ENCODE results near the gene PCDHB3.
"Not testable (repeated sequence)": the region's sequence is repeated elsewhere in the genome, so short reads cannot be mapped to it uniquely, and the experiment has no call there.

Gene PCDHB3

DNA sequence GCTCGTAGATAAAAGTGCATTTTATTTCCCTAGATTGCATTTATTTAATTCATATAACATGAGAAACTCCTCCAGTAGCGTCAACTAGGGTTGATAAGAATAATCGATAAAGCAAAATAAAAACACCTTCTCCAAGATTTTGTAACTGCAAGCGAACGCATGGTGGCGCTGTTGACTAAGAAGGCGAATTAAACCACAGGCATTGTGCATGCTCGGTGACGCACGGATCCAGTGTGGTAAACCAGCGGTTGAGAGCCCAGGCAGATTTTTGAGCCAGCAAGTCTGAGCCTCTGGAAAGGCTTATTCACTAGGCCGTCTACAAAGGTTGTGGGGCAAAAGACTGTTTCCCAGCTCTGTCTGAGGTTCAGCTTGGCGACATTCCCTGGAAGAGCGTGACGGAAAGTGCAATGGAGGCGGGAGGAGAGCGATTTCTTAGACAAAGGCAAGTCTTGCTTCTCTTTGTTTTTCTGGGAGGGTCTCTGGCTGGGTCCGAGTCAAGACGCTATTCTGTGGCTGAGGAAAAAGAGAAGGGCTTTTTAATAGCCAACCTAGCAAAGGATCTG lies at the start of gene PCDHB3:
Gene PCDHB3, plus strand, starts transcription at position 231 of the 563 bp plus-strand sequence. Its CDS starts 177 bp downstream, at position 408.
- no peak within 1 kb of the TSS for H3K9ac ChIP-seq (ENCODE audit: low read length in 2 of 2)
- H3K27me3 ChIP-seq (ENCODE audit: control insufficient read depth in 1 of 2, insufficient read depth in 2 of 2, low read length in 2 of 2): no peaks in the 10 kb centered on the region
- no peak within 1 kb of the TSS for H3K27ac ChIP-seq (ENCODE audit: low read length)

DNA sequence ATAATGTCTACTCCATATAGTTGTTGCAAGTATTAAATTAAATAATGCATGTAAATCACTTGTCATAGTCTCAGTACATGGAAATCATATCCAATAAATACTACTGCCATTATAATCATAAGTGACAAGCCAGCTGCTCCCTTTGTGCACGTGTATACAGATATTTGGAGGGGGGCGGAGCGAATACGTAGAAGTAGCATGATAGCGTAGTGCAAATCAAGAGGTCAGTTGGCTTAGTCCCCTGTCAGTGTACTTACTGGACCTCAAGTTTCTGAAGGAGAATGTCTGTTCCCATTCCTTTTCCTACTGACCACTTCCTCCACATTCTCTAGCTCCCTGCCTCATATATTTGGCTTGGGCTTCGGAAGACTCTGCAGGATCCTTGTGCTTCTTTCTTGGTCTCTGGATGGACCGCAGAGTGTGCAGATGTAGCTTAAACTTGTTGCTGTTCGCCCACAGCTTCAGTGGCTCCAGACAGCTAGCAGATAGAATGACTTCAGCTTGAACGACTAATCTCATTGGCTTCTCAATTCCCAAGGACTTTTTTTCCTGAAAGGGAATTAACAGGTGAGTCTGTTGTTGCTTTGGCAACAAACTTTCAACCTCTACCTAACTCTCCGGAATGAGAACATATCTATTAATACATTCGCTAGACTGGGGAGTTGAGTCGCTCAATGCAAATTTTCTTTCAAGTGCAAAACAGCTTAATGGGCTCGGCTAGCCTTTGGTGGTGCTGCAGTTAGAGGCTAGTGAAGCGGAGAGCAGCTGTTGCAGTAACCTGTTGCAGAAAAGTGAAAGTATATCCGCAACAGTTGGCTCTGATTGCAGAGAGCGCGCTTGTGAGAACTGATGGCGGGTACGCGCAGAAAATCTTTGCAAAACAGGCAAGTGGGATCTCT lies 49.4 kb upstream of the PCDHB3 start, which contains the start of gene PCDHB1:
Gene PCDHB1, plus strand, starts transcription at position 753 of the 899 bp plus-strand sequence. Its CDS starts 97 bp downstream, at position 850.
- peak within 1 kb of the TSS; percentile 84 to 93 for H3K4me3 ChIP-seq (ENCODE audit: low read length in 2 of 2)
- H3K27ac ChIP-seq (ENCODE audit: low read length): no peak within 1 kb of the TSS
- peak within 1 kb of the TSS in 1 of 2 donors; percentile 42 for H3K9ac ChIP-seq (ENCODE audit: low read length in 2 of 2)
- peaks cover 7 to 15% of the 10 kb centered on the region in 2 donors for H3K27me3 ChIP-seq (ENCODE audit: control insufficient read depth in 1 of 2, insufficient read depth in 2 of 2, low read length in 2 of 2)
- peaks cover 5% of the 10 kb centered on the region for H3K4me1 ChIP-seq (ENCODE audit: control insufficient read depth, insufficient read depth, low read length)
- H3K36me3 ChIP-seq (ENCODE audit: control insufficient read depth in 2 of 2, insufficient read depth in 2 of 2, low read length in 2 of 2): no peaks in the 10 kb centered on the region
- H3K9me3 ChIP-seq (ENCODE audit: control insufficient read depth in 2 of 2, low read length in 2 of 2): no peaks in the 10 kb centered on the region

More for the DNA sequence above, at the start of gene PCDHB3:
- peaks cover 8 to 24% of the 10 kb centered on the region in 2 donors for H3K9me3 ChIP-seq (ENCODE audit: control insufficient read depth in 2 of 2, low read length in 2 of 2)
- H3K4me1 ChIP-seq (ENCODE audit: control insufficient read depth, insufficient read depth, low read length): no peaks in the 10 kb centered on the region
- H3K4me3 ChIP-seq (ENCODE audit: low read length in 2 of 2): peak within 1 kb of the TSS; percentile 46 to 55
- H3K36me3 ChIP-seq (ENCODE audit: control insufficient read depth in 2 of 2, insufficient read depth in 2 of 2, low read length in 2 of 2): no peaks in the 10 kb centered on the region

- Histone ChIP-seq H3K4me1 (ENCODE audit: control insufficient read depth, insufficient read depth, low read length) (peaks cover 5% of the 10 kb centered on the region), H3K27ac (ENCODE audit: low read length) (no peak overlapping the region), H3K36me3 (ENCODE audit: control insufficient read depth in 2 of 2, insufficient read depth in 2 of 2, low read length in 2 of 2) (no peaks in the 10 kb centered on the region), H3K9me3 (ENCODE audit: control insufficient read depth in 2 of 2, low read length in 2 of 2) (no peaks in the 10 kb centered on the region), H3K4me3 (ENCODE audit: low read length in 2 of 2) (peak overlapping the region; percentile 84 to 93), H3K27me3 (ENCODE audit: control insufficient read depth in 1 of 2, insufficient read depth in 2 of 2, low read length in 2 of 2) (peaks cover 7 to 15% of the 10 kb centered on the region in 2 donors), H3K9ac (ENCODE audit: low read length in 2 of 2) (peak overlapping the region in 1 of 2 donors; percentile 42)
Observed at GRCh38 chr5:141051521-141051866, 48.8 kb upstream of the PCDHB3 start.

GRCh38 chr5:141077826-141078225 lies 22.4 kb upstream of the PCDHB3 start:
- H3K9ac ChIP-seq (ENCODE audit: low read length in 2 of 2): no peak overlapping the region
- no peaks in the 10 kb centered on the region for H3K36me3 ChIP-seq (ENCODE audit: control insufficient read depth in 2 of 2, insufficient read depth in 2 of 2, low read length in 2 of 2)
- H3K9me3 ChIP-seq (ENCODE audit: control insufficient read depth in 2 of 2, low read length in 2 of 2): peaks cover 0 to 3% of the 10 kb centered on the region in 2 donors
- H3K27me3 ChIP-seq (ENCODE audit: control insufficient read depth in 1 of 2, insufficient read depth in 2 of 2, low read length in 2 of 2): peaks cover 3 to 7% of the 10 kb centered on the region in 2 donors
- H3K4me1 ChIP-seq (ENCODE audit: control insufficient read depth, insufficient read depth, low read length): no peaks in the 10 kb centered on the region
- peak overlapping the region in 1 of 2 donors; percentile 9 for H3K4me3 ChIP-seq (ENCODE audit: low read length in 2 of 2)
- no peak overlapping the region for H3K27ac ChIP-seq (ENCODE audit: low read length)

DNA sequence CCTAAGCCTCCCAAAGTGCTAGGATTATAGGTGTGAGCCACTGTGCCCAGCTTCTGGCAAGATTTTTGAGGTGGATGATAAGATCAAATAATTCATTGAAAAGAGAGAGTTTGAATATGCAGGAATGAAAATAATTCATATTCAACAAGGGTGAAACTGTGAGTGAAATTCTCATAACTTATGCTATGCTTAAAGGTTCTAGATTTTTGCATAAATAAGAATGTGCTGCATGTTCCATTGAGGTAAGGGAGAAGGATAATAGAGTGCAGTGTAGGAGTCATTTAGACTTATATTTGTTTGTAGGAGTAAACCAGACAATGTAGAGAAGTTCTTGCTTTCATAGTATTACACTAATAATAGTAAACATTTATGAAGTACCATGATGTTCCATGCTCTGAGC lies 18.0 kb upstream of the PCDHB3 start:
- Histone ChIP-seq H3K9me3 (ENCODE audit: control insufficient read depth in 2 of 2, low read length in 2 of 2) (peaks cover 3% of the 10 kb centered on the region in 2 donors), H3K27me3 (ENCODE audit: control insufficient read depth in 1 of 2, insufficient read depth in 2 of 2, low read length in 2 of 2) (peaks cover 3 to 7% of the 10 kb centered on the region in 2 donors), H3K4me1 (ENCODE audit: control insufficient read depth, insufficient read depth, low read length) (no peaks in the 10 kb centered on the region), H3K36me3 (ENCODE audit: control insufficient read depth in 2 of 2, insufficient read depth in 2 of 2, low read length in 2 of 2) (no peaks in the 10 kb centered on the region), H3K27ac (ENCODE audit: low read length) (no peak overlapping the region), H3K4me3 (ENCODE audit: low read length in 2 of 2) (no peak overlapping the region), H3K9ac (ENCODE audit: low read length in 2 of 2) (no peak overlapping the region)

DNA sequence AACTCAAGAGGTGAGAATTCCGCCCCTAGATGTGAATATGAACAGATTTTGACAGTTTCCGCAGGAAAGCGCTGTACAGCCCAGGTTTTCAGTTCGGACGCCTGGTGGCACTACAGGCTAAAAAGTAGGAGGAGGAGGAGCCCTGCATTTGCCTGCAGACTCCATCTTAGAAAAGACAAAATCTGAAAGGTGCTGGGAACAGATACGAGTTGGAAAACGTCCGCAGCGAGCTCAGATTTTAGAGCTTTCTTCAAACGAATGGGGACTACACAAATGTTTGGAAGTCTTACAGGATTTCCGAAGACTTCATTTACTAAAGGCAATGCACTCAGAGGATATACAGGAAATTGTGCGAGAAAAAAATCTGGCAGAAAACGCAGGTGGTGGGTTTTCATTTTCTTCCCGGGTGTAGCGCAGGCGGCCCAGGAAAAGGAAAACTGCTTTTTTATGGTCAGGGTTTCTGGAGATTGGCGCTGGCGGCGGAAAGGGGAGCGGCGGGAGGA lies 15.7 kb upstream of the PCDHB3 start:
- Histone ChIP-seq H3K9me3 (ENCODE audit: control insufficient read depth in 2 of 2, low read length in 2 of 2) (peaks cover 11 to 13% of the 10 kb centered on the region in 2 donors), H3K36me3 (ENCODE audit: control insufficient read depth in 2 of 2, insufficient read depth in 2 of 2, low read length in 2 of 2) (no peaks in the 10 kb centered on the region), H3K4me3 (ENCODE audit: low read length in 2 of 2) (peak overlapping the region; percentile 73 to 87), H3K27me3 (ENCODE audit: control insufficient read depth in 1 of 2, insufficient read depth in 2 of 2, low read length in 2 of 2) (no peaks in the 10 kb centered on the region), H3K4me1 (ENCODE audit: control insufficient read depth, insufficient read depth, low read length) (no peaks in the 10 kb centered on the region), H3K9ac (ENCODE audit: low read length in 2 of 2) (peak overlapping the region; percentile 68 to 75), H3K27ac (ENCODE audit: low read length) (peak overlapping the region; percentile 12)

DNA sequence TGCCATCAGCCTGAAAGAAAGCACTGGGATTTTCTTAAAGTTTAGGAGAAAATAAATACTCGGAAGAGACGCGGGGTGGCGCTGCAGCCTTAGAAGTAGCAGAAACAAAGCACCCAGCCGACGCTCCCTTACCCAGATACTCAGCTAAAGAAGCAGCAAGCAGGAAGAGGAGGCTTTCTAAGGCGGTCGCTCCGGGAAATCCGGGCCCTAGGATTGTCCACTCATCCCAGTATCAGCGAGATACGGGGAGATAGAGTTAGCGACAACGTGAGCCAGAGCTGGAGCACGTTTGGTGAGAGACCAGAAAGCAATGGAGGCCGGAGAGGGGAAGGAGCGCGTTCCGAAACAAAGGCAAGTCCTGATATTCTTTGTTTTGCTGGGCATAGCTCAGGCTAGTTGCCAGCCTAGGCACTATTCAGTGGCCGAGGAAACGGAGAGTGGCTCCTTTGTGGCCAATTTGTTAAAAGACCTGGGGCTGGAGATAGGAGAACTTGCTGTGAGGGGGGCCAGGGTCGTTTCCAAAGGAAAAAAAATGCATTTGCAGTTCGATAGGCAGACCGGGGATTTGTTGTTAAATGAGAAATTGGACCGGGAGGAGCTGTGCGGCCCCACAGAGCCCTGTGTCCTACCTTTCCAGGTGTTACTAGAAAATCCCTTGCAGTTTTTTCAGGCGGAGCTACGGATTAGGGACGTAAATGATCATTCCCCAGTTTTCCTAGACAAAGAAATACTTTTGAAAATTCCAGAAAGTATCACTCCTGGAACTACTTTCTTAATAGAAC lies 5.6 kb upstream of the PCDHB3 start, which contains the start of gene PCDHB2:
Gene PCDHB2, plus strand, starts transcription at position 135 of the 782 bp plus-strand sequence. Its CDS starts 176 bp downstream, at position 311.
- peak within 1 kb of the TSS; percentile 27 to 60 for H3K4me3 ChIP-seq (ENCODE audit: low read length in 2 of 2)
- H3K36me3 ChIP-seq (ENCODE audit: control insufficient read depth in 2 of 2, insufficient read depth in 2 of 2, low read length in 2 of 2): no peaks in the 10 kb centered on the region
- peaks cover 0 to 2% of the 10 kb centered on the region in 2 donors for H3K27me3 ChIP-seq (ENCODE audit: control insufficient read depth in 1 of 2, insufficient read depth in 2 of 2, low read length in 2 of 2)
- H3K9me3 ChIP-seq (ENCODE audit: control insufficient read depth in 2 of 2, low read length in 2 of 2): peaks cover 15 to 27% of the 10 kb centered on the region in 2 donors
- peak within 1 kb of the TSS in 1 of 2 donors; percentile 21 for H3K9ac ChIP-seq (ENCODE audit: low read length in 2 of 2)
- no peak within 1 kb of the TSS for H3K27ac ChIP-seq (ENCODE audit: low read length)
- H3K4me1 ChIP-seq (ENCODE audit: control insufficient read depth, insufficient read depth, low read length): no peaks in the 10 kb centered on the region

GRCh38 chr5:141095263-141095641 lies 5.0 kb upstream of the PCDHB3 start:
- Histone ChIP-seq H3K36me3 (ENCODE audit: control insufficient read depth in 2 of 2, insufficient read depth in 2 of 2, low read length in 2 of 2) (no peaks in the 10 kb centered on the region), H3K9me3 (ENCODE audit: control insufficient read depth in 2 of 2, low read length in 2 of 2) (peaks cover 15 to 26% of the 10 kb centered on the region in 2 donors), H3K27me3 (ENCODE audit: control insufficient read depth in 1 of 2, insufficient read depth in 2 of 2, low read length in 2 of 2) (peaks cover 0 to 2% of the 10 kb centered on the region in 2 donors), H3K4me3 (ENCODE audit: low read length in 2 of 2) (peak overlapping the region in 1 of 2 donors; percentile 60), H3K9ac (ENCODE audit: low read length in 2 of 2) (no peak overlapping the region), H3K27ac (ENCODE audit: low read length) (no peak overlapping the region), H3K4me1 (ENCODE audit: control insufficient read depth, insufficient read depth, low read length) (no peaks in the 10 kb centered on the region)

- H3K27me3 ChIP-seq (ENCODE audit: control insufficient read depth in 1 of 2, insufficient read depth in 2 of 2, low read length in 2 of 2); H3K4me1 ChIP-seq (ENCODE audit: control insufficient read depth, insufficient read depth, low read length); H3K4me3 ChIP-seq (ENCODE audit: low read length in 2 of 2); H3K9ac ChIP-seq (ENCODE audit: low read length in 2 of 2); H3K27ac ChIP-seq (ENCODE audit: low read length); H3K36me3 ChIP-seq (ENCODE audit: control insufficient read depth in 2 of 2, insufficient read depth in 2 of 2, low read length in 2 of 2): not testable (repeated sequence)
- peaks cover 21 to 31% of the 10 kb centered on the region in 2 donors for H3K9me3 ChIP-seq (ENCODE audit: control insufficient read depth in 2 of 2, low read length in 2 of 2)
Observed at GRCh38 chr5:141096181-141096580, 4.1 kb upstream of the PCDHB3 start.

- H3K27me3 ChIP-seq (ENCODE audit: control insufficient read depth in 1 of 2, insufficient read depth in 2 of 2, low read length in 2 of 2); H3K9ac ChIP-seq (ENCODE audit: low read length in 2 of 2); H3K36me3 ChIP-seq (ENCODE audit: control insufficient read depth in 2 of 2, insufficient read depth in 2 of 2, low read length in 2 of 2); H3K4me3 ChIP-seq (ENCODE audit: low read length in 2 of 2); H3K27ac ChIP-seq (ENCODE audit: low read length); H3K4me1 ChIP-seq (ENCODE audit: control insufficient read depth, insufficient read depth, low read length): not testable (repeated sequence)
- peaks cover 21 to 35% of the 10 kb centered on the region in 2 donors for H3K9me3 ChIP-seq (ENCODE audit: control insufficient read depth in 2 of 2, low read length in 2 of 2)
Observed at GRCh38 chr5:141096586-141096985, 3.7 kb upstream of the PCDHB3 start.

Data from stomach smooth muscle (tissue), 2 donors.